ENCODE measurements around the gene C17orf113.

GRCh38 chr17:42018988-42019387 is 31.4 kb downstream of the C17orf113 start:
- TF ChIP-seq CTCF (IDR thresholded peaks at IDR 0.05) (no peak), POLR2A (IDR thresholded peaks at IDR 0.05; ENCODE audit: low read depth) (no peak), POLR2AphosphoS5 (IDR thresholded peaks at IDR 0.05) (no peak), EP300 (IDR thresholded peaks at IDR 0.05) (no peak)

Data from esophagus muscularis mucosa (tissue), 4 donors.